HG02763 (cell line): ENCODE measurements around the gene DEGS2.

Experiments used
- ATAC-seq: cut with Tn5 transposase; IDR thresholded peaks from one replicate; pipeline ENCODE4 v1.9.1; 2021; ENCODE audit warnings: mild to moderate bottlenecking, moderate library complexity; ENCODE audit not compliant: unreplicated experiment

Gene DEGS2

DNA sequence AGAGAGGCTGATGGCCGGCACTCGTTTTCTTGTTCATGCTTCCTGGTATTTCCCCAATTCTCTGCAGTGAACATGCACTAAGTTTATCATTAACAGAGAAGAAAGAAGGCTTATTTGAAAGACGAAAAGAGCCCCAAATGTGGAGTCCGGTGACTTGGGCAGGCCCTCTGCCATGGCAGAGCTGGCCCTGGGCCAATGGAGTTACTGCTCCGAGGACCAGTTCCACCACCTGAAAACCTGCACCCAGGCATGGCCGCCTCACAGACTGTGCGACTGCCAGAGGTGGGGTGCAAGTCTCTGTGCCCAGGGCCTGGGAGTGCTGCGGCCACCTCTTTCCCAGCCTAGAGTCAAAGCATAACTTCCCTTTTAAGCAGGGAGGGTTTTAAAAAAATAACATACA, 24.9 kb downstream of the DEGS2 start:
- no peak for ATAC-seq

DNA sequence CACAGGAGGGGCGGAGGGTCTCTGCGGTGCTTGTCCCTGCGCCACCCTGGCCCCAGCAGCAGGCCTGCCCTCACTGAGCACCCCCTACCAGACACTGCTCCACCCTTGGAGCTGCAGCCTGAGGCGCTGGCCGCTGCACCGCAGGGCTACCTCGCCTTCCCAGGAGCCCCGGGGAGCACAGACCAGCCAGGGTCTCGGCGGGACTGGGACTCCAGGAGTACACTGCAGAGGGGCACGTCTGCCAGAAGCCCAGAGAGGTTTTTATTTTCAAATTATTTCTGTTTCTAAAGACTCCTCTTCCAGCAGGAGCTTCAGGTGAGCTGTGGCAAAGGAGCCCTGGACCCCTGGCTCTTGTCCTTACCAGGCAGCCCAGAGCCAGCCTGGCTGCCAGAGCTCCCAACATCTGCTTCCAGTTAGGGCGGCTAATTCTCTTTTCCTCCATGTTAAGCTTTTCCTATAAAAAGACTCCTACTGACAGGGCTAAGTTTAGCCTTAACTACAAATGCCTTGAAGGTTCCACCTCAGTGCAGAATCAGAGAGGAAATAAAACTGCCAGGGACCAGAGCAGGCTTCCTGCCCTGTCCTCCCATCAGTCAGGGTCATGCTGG, 26.4 kb downstream of the DEGS2 start:
- no peak for ATAC-seq

DNA sequence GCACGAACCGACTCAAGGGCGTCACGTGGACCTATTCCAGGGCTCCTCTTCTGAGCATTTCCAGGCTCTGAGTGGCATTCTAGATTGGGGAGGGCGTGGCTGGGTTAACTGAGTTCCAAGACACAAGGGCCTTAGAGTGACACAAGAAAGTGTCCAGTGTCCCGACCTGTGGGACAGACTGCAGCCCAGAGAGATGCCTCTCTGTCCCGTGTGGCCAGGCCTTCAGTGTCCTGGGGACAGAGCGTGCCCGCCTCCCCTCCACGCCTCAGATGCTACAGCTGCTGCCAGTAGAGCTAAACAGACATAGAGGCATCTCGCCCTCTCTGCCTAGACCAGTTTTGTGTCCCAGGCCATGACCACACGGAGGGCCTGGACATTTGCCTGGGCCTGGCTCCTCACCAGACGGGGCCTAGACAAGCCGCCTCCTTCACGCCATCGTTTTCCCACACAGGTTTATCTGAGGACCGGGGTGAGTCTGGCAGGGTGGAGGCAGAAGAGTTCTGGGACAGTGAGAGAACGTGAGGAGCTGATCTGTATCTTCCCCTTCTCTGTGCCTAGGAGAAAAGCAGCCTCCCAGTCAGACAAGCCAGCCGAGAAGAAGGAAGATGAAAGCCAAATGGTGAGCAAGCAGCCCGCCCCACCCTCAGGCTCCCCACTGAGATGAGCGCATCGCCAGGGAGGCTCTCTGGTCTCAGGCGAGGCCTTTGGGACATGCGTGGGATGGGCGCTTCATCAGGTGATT, 27.1 kb downstream of the DEGS2 start:
- no peak for ATAC-seq

DNA sequence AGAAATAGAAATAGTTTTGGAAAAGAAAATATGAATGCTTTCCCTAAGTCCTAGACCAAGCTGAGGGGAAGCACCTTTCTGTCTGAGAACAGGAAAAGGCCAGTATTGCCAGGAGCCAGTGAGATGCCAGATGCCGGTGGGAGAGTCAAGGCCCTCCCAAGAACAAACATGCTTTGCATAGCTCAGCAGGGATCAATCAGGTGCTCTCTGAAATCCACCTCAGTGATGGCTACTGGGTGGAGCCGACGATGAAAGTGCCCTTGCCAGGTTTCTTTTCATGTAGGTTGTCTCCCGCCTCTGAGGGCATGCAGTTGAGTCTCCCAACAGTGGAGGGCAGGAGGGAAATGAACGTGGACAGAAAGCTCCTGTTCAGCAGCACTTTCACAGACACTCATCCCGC, 28.3 kb downstream of the DEGS2 start:
- ATAC-seq, result no peak

DNA sequence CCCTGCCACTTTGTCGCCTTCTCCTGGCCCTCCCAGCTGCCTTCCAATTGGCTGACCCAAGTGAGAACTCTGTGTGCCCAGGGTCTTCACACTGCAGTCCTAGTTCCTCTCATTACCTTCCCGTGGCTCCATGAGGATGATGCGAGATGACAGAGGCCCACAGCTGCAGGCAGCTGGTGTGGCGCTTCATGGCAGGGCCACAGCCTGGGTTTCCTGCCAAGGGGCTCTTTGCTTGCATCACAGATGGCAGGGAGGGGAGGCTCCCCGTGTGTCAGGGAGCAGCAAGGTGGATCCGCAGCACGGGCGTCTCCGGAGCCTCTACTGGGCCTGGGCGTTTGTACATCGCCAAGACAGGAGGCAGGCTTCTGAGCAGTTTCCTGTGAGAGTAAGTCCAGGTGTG, 28.9 kb downstream of the DEGS2 start:
- no peak for ATAC-seq

DNA sequence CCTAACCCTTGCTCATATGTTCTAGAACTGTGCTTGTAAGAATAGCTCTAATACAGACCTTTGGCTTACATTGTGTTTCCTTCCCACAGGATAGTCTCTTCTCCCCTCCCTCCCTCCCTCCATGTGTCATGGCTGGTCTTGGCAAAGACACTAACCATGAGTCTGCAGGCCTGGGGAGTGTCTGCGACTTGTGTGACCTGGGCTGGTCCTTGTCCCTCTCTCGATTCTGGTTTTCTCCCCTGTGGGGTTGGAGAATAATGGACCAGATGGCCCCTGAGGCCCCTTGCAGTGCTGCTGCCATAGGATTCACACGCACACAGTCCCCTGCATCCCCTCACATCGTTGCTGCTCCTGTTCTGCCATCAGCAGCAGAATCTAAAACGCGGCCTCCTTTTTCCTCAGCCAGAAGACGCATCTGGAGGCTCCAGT, 30.3 kb downstream of the DEGS2 start:
- ATAC-seq, result no peak

DNA sequence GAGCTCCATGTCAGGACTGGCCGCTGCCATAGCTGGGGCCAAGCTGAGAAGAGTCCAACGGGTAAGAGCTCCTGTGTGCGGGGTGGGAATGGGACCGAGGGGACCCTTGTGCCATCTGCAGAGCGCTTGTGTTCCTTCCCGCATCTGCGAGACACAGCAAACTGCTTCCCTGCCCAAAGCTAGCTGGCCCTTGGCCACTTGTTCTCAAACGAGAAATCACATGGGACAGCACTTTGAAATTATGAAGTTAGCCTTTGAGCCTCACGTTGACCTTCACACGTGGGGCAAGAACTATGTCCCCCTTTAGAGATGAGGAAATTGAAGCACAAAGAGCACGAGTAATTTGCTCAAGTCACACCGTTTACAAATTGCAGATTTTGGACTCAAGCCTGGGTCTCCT, 30.8 kb downstream of the DEGS2 start:
- ATAC-seq, result no peak

DNA sequence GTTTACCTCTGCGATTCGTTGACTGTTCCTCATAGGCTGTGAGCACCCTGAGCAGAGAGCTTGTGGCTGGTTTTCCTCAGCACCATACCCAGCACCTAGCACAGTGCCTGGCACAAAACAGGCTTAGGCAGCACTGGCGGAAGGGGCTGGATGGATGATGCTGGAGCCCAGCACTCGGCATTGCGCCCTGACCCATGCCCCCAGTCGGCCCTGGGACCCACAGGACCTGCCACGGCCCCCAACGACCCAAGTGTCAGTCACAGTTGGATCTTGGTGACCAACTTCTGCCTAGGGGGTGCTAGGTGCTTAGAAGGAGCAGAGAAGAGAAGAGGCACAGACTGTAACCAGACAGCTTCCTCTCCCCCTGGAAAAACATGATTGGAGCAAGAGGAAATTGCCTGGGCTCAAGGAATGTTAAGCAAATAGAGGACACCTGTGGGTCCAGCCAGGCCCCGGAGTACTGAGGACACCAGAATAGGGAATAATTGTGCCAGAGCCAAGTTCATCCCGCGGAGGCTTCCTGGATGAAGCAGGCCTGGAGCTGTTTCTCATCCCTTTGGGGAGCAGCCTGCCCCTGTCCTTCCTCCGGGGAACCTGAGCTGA, 31.5 kb downstream of the DEGS2 start:
- ATAC-seq, result no peak

DNA sequence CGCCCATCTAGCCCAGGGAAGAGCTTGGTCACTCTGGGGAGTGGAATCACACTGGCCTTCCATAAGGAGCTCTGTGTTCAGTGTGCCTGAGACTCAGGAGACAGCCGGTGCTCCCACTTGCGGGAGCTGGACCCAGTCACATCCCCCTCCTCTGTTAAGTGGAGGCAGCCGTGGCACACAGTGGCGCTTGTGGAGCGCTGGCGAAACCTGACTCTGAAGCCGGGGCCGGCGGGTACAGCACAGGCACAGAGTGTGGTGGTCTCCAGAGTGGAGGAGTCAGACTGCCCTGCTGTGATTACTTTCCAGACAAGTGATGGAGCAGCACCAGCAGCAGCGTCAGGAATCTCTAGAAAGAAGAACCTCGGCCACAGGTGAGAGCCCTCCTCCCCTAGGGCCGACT, 33.0 kb downstream of the DEGS2 start:
- no peak for ATAC-seq

DNA sequence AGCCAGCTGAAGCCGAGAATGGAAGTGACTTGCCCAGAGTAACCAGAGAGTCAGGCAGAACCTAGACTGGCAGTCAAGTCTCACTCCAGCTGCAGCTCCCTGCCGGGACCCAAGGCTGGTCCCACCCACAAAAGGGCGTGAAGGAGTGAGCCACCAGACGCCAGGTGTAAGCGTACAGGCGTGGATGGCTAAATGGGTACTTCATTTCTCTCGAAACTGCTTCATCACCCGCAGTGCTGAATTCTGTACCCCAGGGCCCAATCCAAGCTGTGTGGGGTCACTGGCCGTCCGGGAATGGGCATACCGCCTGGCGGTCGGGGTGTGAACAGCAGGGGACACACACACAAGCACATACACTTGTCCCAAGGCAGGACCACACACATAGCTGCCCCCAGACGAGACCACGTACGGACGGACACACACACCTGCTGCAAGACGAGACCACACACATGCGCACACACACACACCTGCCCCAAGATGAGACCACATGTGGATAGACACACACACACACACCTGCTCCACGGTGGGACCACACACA, 34.8 kb downstream of the DEGS2 start:
- no peak for ATAC-seq

DNA sequence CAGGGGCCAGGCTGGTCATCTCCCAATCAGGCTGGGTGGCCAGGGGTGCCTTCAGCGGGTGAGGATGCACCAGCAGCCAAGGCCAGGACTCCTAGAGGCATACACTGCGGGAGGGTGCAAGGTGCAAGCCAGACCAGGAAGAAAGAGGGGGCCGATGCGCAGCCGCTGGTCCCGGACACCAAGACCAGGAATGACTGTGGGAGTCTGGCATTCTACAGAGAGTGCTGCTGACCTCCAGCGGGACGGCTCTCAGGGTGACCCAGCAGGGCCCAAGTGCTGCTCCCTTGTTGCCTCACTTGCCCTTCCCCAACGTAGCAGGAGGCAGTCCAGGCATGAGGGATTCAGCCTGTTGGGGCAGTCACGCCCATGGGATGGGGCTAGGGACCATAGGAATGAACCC, 35.8 kb downstream of the DEGS2 start:
- no peak for ATAC-seq

DNA sequence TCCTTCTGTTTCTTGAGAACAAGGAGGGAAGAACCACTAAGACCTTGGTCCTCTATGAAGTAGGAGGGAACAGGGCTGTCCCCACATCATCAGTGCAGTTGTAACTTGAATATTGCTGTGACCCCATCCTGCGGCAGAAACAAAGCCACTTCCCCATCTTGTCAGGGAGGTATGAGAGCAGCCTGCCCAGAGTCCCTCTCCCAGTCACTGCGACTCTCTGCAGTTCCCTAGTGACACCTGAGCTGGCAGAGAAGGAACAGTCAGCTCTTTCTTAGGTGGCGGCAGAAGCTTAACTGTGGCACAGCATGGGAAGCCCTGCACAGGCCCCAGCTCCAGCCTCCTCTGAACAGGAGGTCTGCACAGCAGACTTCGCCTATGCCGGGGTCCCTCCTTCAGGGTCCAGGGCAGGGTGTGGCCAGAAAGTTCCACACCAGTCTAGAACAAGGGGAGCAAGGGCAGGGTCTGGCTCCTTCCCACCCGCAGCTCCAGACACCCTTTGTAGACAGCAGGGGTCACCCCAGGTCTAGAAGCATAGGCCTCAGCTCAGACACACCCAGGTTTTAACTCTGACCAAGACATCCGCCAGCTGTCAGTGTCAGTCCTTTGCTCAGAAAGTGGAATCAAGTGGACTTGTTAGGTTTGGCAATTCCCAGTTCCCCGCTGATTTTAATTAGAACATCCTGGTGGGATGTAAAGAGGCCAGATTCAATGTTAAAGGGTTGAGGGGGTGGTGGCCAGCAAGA, 36.8 kb downstream of the DEGS2 start:
- no peak for ATAC-seq

DNA sequence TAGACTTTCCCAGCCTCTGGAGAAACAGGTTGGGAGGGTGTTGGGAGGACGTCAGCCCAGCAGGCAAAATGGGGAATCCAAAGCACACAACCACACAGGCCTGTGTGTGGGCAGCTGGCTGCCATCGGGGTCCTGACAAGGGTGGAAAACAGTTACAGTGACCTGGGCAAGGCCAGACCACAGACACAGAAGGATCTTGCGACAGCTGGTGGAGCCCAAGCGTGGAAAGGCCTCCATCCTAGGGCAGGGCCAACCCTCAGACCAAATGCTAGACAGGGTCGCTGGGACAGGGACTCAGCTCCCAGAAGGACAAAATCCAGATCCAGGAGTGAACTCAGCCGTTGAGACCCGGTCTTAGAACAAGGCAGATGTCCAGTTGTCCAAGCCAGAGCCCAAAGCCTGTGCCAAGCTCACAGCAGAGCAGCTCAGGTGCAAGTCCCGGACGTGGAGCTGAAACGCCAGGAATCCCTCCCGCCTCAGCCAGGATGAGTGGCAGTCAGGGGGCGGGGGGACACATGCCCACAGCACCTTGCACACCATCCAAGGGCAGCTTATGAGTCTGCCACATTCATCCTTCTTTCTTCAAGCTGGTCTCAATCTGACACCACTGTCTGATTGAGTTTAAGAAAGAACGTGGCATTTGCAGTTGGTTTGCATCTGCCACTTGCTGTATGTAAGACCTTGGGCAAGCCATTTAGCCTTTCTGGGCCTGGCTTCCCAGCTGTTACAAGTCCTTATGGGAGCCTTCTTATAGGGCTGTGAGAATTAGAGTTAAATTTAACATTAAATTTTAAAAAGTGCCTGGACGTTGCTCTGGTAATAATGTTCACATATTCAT, 37.6 kb downstream of the DEGS2 start:
- no peak for ATAC-seq

DNA sequence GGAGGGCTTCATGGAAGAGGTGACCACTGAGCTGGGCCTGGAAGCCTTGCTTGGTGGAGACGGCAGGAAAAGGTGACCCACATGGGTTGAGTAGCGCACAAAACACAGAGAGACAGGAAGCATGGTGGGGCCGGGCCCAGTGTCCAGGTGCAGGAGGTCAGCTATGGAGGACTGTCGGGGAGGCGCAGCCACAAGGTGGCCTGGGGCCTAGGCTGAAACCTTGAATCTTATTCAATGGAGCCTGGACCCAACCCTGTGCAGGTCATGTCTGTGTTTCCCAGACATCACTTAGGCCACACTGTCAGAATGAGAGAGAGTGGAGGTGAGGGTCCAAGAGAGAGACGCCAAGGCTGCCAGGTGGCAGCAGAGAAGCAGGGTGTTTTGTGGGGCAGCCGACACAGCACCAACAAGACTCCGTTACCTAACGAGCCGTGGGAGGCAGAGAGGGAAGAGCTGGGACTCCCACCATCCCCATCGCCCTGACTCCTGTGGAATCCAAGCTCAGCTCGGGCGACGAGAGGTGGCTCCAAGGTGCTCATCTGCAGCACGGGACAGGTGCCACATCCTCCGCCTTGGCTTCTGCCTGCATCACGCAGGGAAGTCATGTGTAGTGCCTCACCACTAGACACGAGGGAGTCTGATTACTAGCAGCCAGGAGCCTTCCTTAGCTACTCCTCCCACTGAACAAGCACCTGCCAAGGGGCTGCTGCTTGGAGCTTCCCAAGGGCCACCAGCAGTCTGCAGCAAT, 38.7 kb downstream of the DEGS2 start:
- no peak for ATAC-seq

DNA sequence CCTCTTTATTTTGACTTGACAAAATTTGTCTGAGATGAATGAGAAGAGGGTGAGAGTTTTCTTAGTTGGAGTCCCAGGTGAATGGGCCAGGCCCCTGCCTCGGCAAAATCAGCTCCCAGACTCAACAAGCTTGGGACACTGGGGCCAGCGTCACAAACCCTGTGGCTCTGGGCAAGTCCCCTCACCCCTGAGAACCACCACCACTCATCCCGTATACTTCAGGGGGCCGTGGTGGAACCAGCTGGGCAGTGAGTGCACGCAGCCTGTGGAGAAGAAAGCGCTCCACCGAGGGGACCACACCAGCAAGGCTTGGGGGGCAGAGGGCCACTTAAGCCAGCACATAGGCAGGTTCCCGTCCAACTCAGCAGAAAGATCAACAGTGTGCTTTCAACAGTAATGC, 40.2 kb downstream of the DEGS2 start:
- ATAC-seq, result no peak

DNA sequence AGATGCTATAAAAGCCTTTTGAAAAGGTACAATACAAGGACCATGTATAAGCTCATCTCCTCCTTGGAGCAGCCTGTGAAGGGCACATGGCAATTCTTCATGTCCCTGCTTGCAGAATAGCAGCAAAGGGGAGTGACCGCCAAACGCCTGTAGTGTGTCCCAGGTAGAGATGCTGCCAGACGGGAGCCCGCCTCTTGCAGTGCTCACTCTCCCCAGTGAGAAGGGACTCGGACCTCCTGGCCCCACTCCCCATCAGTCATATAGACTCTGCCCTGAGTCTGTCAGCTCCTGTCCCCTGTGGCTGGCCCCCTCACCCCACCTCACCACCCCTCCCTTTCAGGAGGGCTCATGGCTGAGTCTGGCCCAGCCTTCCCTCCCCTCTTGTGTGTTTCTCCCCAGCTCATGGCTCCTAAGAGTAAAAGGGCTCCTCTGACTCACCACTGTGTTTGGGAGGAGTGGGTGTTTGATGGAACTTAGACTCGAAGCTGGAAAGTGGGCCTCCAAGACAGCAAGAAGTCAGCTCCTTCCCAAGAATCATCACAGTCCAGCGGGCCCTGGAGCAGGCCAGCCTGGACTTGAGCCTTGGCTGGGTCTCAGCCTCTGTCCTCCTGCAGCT, 40.9 kb downstream of the DEGS2 start:
- no peak for ATAC-seq

DNA sequence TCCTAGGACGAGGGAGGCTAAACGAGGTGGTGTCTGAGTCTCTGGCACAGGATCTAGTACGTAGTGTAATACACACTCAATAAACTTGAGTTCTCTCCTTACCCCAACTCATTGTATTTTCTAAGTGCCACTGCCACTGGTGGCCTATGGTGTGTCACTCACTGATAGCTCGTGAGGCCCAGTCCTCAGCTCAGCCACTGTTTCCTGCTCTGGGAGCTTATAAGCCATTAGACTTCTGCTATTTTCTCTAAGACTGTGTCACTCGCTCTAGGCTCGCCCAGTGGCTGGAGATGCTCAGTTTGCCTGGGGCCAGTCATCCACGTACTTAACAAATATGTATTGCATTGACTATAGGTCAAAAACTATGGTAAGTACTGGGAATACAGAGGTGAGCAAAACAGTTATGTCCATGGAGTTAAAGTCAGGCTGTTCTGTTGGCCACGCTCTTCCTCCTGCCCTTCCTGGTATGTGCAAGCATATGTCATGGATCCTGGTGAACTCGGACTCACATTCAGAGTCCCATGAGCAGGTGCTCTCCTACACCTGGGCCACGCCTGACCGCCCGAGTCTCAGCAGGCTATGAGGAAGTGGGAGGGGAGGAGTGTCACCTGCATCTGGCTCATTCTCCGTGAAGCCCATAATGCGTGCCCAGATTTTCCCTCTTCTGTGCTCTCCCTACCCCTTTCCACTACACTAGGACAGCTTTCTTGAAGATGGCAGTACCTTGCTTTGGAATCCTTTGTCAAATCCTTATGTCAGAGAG, 41.6 kb downstream of the DEGS2 start:
- ATAC-seq, result no peak

DNA sequence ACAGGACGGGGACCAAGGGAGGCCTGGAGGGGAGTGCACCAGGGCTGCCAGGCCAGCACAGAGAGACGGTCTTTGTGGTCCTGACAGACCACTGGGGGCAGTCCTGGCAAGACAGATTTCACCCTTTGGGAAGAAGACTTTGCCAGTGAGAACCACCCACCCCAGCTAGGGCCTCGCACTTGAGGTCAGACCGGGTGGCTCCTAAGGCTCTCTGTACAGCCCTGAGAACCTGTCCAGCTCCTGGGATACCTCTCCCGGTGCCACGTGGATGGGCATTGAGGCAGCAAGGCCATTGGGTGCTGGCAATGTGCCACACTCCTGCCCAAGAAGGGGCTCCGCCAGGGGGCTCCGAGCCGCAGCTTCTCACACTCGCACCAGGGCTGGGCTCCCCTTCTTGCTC, 42.4 kb downstream of the DEGS2 start:
- no peak for ATAC-seq

DNA sequence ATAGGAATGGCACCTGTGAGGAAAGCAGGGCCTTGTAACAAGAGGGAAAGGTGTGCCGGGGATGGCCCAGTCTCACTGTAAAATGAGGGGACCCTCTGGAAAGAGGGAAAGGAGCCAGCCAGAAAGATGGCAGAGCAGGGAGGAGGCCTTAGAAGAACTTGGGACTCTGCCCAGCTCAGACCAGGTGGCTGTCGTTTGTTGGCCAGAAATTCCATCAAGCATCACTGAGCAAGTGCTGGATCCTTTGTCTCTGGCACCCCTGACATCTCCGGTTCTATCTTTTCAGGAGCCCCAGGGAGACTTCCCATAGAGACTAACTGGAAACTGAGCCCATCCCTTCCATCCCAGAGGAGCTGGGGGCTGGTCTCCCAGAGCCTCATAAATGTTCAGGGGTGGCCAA, 43.3 kb downstream of the DEGS2 start:
- ATAC-seq, result no peak
